Measurements from ENCODE around the gene SLC28A2.

SLC28A2 gene, protein sequence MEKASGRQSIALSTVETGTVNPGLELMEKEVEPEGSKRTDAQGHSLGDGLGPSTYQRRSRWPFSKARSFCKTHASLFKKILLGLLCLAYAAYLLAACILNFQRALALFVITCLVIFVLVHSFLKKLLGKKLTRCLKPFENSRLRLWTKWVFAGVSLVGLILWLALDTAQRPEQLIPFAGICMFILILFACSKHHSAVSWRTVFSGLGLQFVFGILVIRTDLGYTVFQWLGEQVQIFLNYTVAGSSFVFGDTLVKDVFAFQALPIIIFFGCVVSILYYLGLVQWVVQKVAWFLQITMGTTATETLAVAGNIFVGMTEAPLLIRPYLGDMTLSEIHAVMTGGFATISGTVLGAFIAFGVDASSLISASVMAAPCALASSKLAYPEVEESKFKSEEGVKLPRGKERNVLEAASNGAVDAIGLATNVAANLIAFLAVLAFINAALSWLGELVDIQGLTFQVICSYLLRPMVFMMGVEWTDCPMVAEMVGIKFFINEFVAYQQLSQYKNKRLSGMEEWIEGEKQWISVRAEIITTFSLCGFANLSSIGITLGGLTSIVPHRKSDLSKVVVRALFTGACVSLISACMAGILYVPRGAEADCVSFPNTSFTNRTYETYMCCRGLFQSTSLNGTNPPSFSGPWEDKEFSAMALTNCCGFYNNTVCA

DNA sequence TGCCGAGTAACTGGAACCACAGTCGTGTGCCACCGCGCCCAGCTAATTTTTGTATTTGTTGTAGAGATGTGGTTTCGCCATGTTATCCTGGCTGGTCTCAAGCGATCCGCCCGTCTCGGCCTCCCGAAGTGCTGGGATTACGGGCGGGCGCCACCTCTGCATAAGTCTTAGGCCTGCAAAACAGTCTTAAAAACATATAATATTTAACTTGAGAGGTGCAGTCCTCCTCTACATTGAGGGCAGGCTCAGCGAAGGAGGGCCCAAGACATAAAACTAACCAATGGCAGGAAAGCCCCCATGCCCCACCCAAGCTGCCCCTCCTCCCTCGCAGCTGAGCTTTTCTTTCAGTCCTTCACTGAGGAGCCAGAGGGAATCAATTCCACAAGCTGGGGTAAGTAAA lies at the start of gene SLC28A2:
Gene SLC28A2, plus strand, starts transcription at position 347 of the 400 bp plus-strand sequence. CDS start 982 bp downstream, outside the sequence.
- TF ChIP-seq EZH2 (IDR thresholded peaks at IDR 0.05; ENCODE audit: borderline replicate concordance, low read depth, low read length, severe bottlenecking) = no peak
- TF ChIP-seq, protein P1, sequence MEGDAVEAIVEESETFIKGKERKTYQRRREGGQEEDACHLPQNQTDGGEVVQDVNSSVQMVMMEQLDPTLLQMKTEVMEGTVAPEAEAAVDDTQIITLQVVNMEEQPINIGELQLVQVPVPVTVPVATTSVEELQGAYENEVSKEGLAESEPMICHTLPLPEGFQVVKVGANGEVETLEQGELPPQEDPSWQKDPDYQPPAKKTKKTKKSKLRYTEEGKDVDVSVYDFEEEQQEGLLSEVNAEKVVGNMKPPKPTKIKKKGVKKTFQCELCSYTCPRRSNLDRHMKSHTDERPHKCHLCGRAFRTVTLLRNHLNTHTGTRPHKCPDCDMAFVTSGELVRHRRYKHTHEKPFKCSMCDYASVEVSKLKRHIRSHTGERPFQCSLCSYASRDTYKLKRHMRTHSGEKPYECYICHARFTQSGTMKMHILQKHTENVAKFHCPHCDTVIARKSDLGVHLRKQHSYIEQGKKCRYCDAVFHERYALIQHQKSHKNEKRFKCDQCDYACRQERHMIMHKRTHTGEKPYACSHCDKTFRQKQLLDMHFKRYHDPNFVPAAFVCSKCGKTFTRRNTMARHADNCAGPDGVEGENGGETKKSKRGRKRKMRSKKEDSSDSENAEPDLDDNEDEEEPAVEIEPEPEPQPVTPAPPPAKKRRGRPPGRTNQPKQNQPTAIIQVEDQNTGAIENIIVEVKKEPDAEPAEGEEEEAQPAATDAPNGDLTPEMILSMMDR (IDR thresholded peaks at IDR 0.05; ENCODE audit: borderline replicate concordance, extremely low read depth, low read length, poor library complexity, severe bottlenecking) = no peak
- no peak for ATAC-seq (ENCODE audit: insufficient read depth, low read depth)
- H3K9ac ChIP-seq (ENCODE audit: low read depth, low read length) = no peak within 1 kb of the TSS

DNA sequence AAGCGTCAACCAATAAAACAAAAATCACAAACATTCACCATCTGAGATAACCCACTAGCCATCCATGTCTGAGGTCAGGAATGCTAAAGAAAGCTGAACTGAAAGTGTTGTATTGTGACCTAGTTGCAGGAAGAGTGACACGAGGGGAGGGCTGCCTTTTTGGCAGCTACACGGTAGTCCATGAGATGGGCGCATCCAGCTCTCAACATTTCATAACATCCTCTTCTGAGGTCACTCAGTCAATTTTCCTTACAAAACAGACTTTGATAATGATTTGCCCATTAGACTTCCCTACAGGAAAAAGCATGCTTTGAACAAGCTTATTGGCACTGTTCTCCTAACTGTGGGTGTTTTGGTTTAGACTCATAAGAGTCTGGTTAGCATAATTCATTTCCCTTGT lies 48.9 kb upstream of the SLC28A2 start:
- DNase-seq = no peak

More for the DNA sequence above, at the start of gene SLC28A2:
- no peaks in the 10 kb centered on the region for H3K4me1 ChIP-seq (ENCODE audit: insufficient read depth, low read length)
- no peak for DNase-seq
- no peak within 1 kb of the TSS for H3K4me2 ChIP-seq (ENCODE audit: insufficient read depth, low read length)
- H4K20me1 ChIP-seq (ENCODE audit: insufficient read depth, low read length) = no peaks in the 10 kb centered on the region
- H3K4me3 ChIP-seq (ENCODE audit: low read depth in 1 of 2, low read length in 2 of 2) = no peak within 1 kb of the TSS
- no peaks in the 10 kb centered on the region for H3K79me2 ChIP-seq (ENCODE audit: insufficient read depth, low read length)
- no peaks in the 10 kb centered on the region for H3K9me3 ChIP-seq (ENCODE audit: insufficient read depth, low read length, severe bottlenecking)
- H2AFZ ChIP-seq (ENCODE audit: low read depth, low read length) = no peak within 1 kb of the TSS
- H3K36me3 ChIP-seq (ENCODE audit: insufficient read depth, low read length) = no peaks in the 10 kb centered on the region
- no peak within 1 kb of the TSS for H3K27ac ChIP-seq (ENCODE audit: low read length)
- H3K27me3 ChIP-seq (ENCODE audit: insufficient read depth, low read length, poor library complexity) = no peaks in the 10 kb centered on the region

DNA sequence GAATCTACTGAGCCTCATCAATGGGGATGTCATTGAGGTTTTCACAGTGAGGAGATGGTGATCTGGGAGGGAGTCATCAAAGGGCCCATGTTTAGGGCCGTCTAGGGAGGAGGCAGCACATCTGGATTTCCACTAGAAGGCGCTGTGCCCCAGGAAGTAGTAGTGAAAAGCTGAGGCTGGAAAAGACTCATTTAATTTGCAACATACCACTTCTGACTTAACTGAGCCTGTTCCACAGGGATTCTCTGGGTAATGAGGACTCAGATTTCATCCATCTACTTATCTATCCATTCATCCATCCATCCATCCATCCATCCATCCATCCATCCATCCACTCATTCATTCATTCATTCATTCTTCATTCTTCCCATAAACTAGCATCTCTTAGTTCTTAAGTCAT lies 46.8 kb upstream of the SLC28A2 start:
- DNase-seq = peak; percentile 68
- H4K20me1 ChIP-seq (ENCODE audit: insufficient read depth, low read length) = no peaks in the 10 kb centered on the region
- H3K4me2 ChIP-seq (ENCODE audit: insufficient read depth, low read length) = no peak overlapping the region
- H3K27me3 ChIP-seq (ENCODE audit: insufficient read depth, low read length, poor library complexity) = no peaks in the 10 kb centered on the region
- H3K27ac ChIP-seq (ENCODE audit: low read length) = no peak overlapping the region
- no peaks in the 10 kb centered on the region for H3K9me3 ChIP-seq (ENCODE audit: insufficient read depth, low read length, severe bottlenecking)
- peak; percentile 58 for ATAC-seq (ENCODE audit: insufficient read depth, low read depth)
- TF ChIP-seq, protein P1 (IDR thresholded peaks at IDR 0.05; ENCODE audit: borderline replicate concordance, extremely low read depth, low read length, poor library complexity, severe bottlenecking) = peak; percentile 87
- TF ChIP-seq EZH2 (IDR thresholded peaks at IDR 0.05; ENCODE audit: borderline replicate concordance, low read depth, low read length, severe bottlenecking) = no peak
- H3K79me2 ChIP-seq (ENCODE audit: insufficient read depth, low read length) = no peaks in the 10 kb centered on the region
- H3K9ac ChIP-seq (ENCODE audit: low read depth, low read length) = no peak overlapping the region
- peaks cover 18% of the 10 kb centered on the region for H3K4me1 ChIP-seq (ENCODE audit: insufficient read depth, low read length)
- H3K36me3 ChIP-seq (ENCODE audit: insufficient read depth, low read length) = no peaks in the 10 kb centered on the region
- no peak overlapping the region for H3K4me3 ChIP-seq (ENCODE audit: low read depth in 1 of 2, low read length in 2 of 2)
- H2AFZ ChIP-seq (ENCODE audit: low read depth, low read length) = no peak overlapping the region; the same call in 1 of the 2 replicates

More for the DNA sequence above, 48.9 kb upstream of the SLC28A2 start:
- ATAC-seq (ENCODE audit: insufficient read depth, low read depth) = no peak
- no peak overlapping the region for H2AFZ ChIP-seq (ENCODE audit: low read depth, low read length)
- no peaks in the 10 kb centered on the region for H3K36me3 ChIP-seq (ENCODE audit: insufficient read depth, low read length)
- no peak overlapping the region for H3K4me2 ChIP-seq (ENCODE audit: insufficient read depth, low read length)
- no peaks in the 10 kb centered on the region for H3K9me3 ChIP-seq (ENCODE audit: insufficient read depth, low read length, severe bottlenecking)
- no peaks in the 10 kb centered on the region for H4K20me1 ChIP-seq (ENCODE audit: insufficient read depth, low read length)
- no peak overlapping the region for H3K9ac ChIP-seq (ENCODE audit: low read depth, low read length)
- no peak overlapping the region for H3K4me3 ChIP-seq (ENCODE audit: low read depth in 1 of 2, low read length in 2 of 2)
- H3K27ac ChIP-seq (ENCODE audit: low read length) = no peak overlapping the region
- no peaks in the 10 kb centered on the region for H3K79me2 ChIP-seq (ENCODE audit: insufficient read depth, low read length)
- H3K27me3 ChIP-seq (ENCODE audit: insufficient read depth, low read length, poor library complexity) = no peaks in the 10 kb centered on the region
- TF ChIP-seq, protein P1 (IDR thresholded peaks at IDR 0.05; ENCODE audit: borderline replicate concordance, extremely low read depth, low read length, poor library complexity, severe bottlenecking) = no peak
- no peak for TF ChIP-seq EZH2 (IDR thresholded peaks at IDR 0.05; ENCODE audit: borderline replicate concordance, low read depth, low read length, severe bottlenecking)
- H3K4me1 ChIP-seq (ENCODE audit: insufficient read depth, low read length) = peaks cover 31% of the 10 kb centered on the region

Measured in DND-41 (cell line).